Measurements from ENCODE around the gene MESP1.

DNA sequence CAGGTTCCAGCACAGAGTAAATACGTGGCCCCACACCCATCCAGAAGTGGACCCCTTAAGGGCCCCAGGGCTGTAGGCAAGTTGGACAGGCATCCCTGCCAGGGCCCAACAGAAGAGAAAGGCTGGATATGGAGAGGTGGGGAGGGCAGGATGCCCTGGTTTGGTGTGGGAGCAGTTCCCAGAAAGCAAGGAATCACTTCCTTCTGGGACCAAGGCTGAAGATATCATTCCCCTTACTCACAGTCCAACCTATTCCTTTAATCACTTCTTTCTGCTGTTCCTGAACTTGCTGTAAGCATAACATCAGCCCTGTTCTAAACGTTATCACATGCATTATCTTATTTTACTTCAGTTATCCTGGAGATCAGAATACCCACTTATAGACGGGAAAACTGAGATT is 19.0 kb upstream of the MESP1 start:
- TF ChIP-seq, protein P1, sequence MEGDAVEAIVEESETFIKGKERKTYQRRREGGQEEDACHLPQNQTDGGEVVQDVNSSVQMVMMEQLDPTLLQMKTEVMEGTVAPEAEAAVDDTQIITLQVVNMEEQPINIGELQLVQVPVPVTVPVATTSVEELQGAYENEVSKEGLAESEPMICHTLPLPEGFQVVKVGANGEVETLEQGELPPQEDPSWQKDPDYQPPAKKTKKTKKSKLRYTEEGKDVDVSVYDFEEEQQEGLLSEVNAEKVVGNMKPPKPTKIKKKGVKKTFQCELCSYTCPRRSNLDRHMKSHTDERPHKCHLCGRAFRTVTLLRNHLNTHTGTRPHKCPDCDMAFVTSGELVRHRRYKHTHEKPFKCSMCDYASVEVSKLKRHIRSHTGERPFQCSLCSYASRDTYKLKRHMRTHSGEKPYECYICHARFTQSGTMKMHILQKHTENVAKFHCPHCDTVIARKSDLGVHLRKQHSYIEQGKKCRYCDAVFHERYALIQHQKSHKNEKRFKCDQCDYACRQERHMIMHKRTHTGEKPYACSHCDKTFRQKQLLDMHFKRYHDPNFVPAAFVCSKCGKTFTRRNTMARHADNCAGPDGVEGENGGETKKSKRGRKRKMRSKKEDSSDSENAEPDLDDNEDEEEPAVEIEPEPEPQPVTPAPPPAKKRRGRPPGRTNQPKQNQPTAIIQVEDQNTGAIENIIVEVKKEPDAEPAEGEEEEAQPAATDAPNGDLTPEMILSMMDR (CRISPR knock-in tag; IDR thresholded peaks at IDR 0.05), result no peak
- TF ChIP-seq, protein P2, sequence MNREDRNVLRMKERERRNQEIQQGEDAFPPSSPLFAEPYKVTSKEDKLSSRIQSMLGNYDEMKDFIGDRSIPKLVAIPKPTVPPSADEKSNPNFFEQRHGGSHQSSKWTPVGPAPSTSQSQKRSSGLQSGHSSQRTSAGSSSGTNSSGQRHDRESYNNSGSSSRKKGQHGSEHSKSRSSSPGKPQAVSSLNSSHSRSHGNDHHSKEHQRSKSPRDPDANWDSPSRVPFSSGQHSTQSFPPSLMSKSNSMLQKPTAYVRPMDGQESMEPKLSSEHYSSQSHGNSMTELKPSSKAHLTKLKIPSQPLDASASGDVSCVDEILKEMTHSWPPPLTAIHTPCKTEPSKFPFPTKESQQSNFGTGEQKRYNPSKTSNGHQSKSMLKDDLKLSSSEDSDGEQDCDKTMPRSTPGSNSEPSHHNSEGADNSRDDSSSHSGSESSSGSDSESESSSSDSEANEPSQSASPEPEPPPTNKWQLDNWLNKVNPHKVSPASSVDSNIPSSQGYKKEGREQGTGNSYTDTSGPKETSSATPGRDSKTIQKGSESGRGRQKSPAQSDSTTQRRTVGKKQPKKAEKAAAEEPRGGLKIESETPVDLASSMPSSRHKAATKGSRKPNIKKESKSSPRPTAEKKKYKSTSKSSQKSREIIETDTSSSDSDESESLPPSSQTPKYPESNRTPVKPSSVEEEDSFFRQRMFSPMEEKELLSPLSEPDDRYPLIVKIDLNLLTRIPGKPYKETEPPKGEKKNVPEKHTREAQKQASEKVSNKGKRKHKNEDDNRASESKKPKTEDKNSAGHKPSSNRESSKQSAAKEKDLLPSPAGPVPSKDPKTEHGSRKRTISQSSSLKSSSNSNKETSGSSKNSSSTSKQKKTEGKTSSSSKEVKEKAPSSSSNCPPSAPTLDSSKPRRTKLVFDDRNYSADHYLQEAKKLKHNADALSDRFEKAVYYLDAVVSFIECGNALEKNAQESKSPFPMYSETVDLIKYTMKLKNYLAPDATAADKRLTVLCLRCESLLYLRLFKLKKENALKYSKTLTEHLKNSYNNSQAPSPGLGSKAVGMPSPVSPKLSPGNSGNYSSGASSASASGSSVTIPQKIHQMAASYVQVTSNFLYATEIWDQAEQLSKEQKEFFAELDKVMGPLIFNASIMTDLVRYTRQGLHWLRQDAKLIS (CRISPR knock-in tag; IDR thresholded peaks at IDR 0.05), result no peak
- TF ChIP-seq, protein P3, sequence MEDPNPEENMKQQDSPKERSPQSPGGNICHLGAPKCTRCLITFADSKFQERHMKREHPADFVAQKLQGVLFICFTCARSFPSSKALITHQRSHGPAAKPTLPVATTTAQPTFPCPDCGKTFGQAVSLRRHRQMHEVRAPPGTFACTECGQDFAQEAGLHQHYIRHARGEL (CRISPR knock-in tag; IDR thresholded peaks at IDR 0.05), result no peak
- TF ChIP-seq, protein P4, sequence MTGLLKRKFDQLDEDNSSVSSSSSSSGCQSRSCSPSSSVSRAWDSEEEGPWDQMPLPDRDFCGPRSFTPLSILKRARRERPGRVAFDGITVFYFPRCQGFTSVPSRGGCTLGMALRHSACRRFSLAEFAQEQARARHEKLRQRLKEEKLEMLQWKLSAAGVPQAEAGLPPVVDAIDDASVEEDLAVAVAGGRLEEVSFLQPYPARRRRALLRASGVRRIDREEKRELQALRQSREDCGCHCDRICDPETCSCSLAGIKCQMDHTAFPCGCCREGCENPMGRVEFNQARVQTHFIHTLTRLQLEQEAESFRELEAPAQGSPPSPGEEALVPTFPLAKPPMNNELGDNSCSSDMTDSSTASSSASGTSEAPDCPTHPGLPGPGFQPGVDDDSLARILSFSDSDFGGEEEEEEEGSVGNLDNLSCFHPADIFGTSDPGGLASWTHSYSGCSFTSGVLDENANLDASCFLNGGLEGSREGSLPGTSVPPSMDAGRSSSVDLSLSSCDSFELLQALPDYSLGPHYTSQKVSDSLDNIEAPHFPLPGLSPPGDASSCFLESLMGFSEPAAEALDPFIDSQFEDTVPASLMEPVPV (CRISPR knock-in tag; IDR thresholded peaks at IDR 0.05), result no peak
- no peak for TF ChIP-seq CREM (IDR thresholded peaks at IDR 0.05)
- TF ChIP-seq CREM (CRISPR knock-in tag; IDR thresholded peaks at IDR 0.05), result no peak
- no peak for TF ChIP-seq SNAPC2 (CRISPR knock-in tag; IDR thresholded peaks at IDR 0.05)
- TF ChIP-seq KLF15 (CRISPR knock-in tag; IDR thresholded peaks at IDR 0.05; ENCODE audit: borderline replicate concordance), result no peak
- TF ChIP-seq TCF7L2 (IDR thresholded peaks at IDR 0.05; ENCODE audit: low read depth, low read length), result no peak

Measured in HepG2 (cell line).